Effector CD8-positive, alpha-beta T cell (primary cell): ENCODE results near the gene LANCL2.
A peak's percentile ranks its signal among the peaks of the same experiment; 100 is the strongest.

Experiments
- DNase-seq: peaks from one replicate; lab custom pipeline; 2025; lab: John Stamatoyannopoulos, UW

Gene LANCL2

DNA sequence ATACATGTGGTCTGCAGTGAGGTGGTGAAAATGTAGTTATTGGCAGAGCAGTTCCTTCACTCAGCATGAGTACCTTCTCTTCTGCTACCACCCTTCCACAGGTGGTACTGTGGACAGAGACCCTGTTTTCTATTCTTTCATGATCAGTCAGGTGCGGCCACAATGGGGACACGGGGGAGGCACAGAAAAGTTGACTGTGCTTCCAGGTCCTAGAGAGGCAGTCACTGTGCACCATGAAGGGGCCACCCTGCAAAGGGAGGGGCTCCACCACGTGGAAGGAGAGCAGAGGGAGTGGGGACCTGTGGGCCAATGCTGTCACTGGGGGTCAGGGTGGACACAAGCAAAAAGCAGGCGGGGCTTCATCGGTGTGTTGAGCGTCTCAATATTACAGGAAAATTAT, 3.6 kb upstream of the LANCL2 start:
- DNase-seq: no peak

GRCh38 chr7:55362927-55363326, 2.2 kb upstream of the LANCL2 start:
- no peak for DNase-seq

GRCh38 chr7:55363386-55364170, 1.6 kb upstream of the LANCL2 start:
- DNase-seq: no peak

GRCh38 chr7:55365675-55366460, 731 bp downstream of the LANCL2 start:
- DNase-seq: peak; percentile 92

DNA sequence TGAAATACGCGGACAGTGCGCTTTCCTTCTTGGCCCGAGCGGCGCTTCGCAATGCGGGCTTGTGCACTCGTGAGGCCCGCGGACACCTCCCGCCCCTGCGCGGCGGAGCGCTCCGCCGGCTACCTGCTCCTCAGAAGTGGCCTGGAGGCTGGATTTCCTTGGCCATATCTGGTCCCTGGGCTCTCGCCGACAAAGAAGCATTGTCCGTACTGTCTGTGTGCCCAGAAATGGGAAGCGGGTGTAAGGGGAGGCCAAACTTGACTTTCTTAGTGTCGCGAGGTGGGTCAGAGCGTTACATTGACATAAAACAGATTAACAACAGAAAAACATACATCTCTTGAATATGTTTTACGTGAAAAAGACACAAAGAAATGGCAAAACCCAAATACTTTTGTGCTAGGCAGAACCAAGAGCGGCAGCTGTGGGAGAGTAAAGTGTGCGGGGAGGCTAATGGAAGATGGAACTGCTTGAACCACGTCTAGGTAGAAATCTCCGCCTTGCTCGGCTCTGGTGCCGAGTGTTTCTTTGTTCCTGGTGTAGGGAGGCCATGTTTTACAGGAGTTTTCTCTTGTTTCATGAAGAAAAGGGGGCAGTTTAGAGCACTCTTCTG, 1.4 kb downstream of the LANCL2 start:
- DNase-seq: no peak

DNA sequence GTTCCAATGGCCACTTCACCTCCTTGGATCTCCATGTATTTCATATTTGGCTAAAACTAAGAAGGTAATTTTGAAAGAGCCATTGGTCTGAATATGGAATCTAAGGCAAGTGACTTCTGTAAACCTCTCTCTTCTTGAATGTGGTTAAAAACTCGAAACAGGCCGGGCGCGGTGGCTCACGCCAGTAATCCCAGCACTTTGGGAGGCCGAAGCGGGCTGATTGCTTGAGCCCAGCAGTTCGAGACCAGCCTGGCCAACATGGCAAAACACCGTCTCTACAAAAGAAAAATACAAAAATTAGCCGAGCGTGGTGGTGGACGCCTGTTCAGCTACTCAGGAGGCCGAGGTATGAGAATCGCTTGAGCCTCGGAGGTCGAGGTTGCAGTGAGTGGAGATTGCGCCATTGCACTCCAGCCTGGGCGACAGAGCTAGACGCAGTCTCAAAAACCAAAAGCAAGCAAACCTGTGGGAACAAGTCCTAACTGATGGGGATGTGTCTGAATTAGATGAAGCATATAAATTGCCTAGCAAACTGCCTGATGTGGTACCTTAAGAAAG, 2.2 kb downstream of the LANCL2 start:
- no peak for DNase-seq

GRCh38 chr7:55369427-55370400, 4.6 kb downstream of the LANCL2 start:
- no peak for DNase-seq

- DNase-seq: no peak
Observed at GRCh38 chr7:55374213-55374612, 9.1 kb downstream of the LANCL2 start.

DNA sequence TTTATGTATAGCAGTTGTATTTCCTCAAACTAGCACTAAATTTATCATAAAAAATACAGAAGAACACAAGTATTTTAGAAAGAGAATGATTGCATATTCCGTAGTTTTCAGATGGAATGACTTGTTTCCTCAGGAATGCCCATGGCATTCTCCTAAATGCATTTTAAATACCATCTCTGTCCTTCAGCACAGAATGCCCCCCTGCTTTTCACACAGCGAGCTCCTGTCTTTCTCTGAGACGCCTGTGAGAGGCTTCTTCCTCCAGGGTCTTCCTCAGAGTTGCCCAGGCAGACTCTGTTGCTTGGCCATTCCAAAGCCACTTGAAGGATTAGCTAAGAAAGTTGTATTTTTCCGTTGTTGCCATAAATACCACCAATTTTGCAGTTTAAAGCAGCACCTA, 10.1 kb downstream of the LANCL2 start:
- no peak for DNase-seq

GRCh38 chr7:55377162-55377817, 12.2 kb downstream of the LANCL2 start:
- DNase-seq: no peak

- DNase-seq: no peak
Observed at GRCh38 chr7:55379285-55379684, 14.1 kb downstream of the LANCL2 start.

- no peak for DNase-seq
Observed at GRCh38 chr7:55381189-55381588, 16.1 kb downstream of the LANCL2 start.

DNA sequence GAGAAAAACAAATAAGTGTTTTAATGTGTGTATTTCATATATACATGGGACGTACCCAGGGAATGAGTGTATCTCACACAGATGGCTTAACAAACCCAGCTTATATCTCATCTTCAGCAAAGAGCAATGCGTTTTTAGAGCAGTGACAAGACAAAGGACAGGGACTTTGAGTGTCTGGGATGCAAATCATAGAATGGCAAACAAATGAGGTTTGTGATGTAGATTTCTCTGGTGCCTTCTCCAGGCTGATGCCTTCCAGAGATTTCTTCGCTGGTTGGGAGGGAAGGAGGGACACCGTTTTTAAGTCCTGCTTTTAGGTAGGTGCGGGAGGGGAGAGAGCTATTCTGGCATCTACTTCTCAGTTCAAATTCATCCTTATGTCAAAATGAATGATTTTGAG, 16.6 kb downstream of the LANCL2 start:
- no peak for DNase-seq

DNA sequence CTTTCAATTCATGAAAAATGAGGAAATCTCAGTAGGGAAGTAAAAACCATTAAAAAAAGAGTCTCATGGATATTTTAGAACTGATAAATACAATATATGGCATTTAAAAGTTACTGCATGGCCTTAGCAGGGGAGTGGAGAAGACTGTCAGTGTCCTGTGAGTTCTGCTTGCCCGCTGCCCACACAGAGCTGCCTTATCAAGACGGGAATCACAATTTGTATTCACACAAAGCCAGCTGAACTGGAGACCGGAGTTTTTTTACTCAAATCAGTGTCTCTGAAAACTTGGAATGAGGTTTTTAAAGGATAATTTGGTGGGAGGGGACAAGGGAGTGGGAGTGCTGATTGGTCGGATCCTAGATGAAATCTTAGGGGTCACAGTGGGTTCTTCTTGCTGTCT, 17.1 kb downstream of the LANCL2 start:
- no peak for DNase-seq

GRCh38 chr7:55386541-55386940, 21.4 kb downstream of the LANCL2 start:
- no peak for DNase-seq

DNA sequence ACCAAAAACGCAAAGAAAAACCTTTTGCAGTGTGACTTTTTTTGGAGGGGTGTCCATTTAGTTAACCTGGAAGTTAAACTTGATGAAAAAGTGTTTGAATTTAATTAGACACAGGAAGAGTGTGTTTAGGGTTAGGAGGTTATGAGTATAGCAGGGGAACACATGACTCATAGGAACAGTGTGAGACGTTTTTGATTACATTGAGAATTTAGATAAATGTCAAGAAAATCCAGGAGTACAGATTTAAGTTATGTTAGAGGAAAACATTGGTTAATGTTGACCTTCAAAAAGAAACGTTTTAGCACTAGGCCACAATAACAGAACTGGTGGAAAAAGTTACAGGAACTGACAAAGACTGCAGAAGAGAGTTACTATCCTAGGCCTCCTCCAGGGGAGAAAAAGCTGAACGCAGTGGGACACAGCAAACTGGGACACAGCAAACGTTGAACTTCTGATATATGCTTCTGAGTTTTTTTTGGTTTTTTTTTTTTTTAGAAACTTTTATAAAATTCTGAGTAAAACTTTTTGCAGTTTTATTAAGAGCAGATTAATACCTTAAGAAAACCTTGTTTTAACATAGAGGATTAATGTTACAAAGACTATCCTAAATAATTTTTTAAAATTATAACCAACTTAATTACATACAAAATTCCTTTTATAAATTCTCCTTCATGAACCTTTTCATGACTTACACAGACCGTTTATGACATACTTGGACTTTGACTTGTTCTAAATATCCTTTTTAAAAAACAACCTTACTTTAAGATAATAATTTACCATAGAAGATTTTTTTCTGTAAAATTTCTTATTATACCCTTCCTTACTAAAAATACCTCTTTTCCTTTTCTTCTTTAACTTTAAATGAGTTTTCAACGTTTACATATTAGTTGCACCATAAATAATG, 22.2 kb downstream of the LANCL2 start:
- DNase-seq: no peak

DNA sequence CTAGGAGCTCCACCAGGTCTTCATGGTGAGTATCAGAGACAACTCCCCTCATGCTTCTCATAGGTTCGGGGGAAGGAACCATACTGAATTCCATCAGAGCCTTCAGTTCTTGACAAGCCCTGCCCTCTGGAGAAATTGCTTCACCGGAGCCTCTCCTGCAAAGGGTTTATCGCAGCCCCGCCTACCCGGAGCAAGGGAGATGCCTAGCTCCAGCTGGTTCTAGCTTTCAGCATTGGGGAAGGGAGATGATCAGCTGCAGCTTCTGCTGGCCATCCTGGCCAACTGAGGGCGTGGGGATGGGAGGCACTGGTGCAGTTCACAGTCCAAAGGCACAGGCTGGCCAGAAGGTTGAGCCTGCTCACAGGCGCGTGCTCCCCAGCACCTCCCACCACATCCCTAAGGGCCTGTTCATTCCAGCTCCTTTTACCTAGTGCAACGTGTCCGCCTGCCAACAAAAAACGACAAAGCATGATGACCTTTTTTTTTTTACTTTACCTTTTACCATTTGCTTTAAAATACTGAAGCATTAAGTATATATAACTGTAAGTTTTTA, 31.2 kb downstream of the LANCL2 start:
- no peak for DNase-seq

GRCh38 chr7:55397617-55398016, 32.5 kb downstream of the LANCL2 start:
- no peak for DNase-seq

- DNase-seq: no peak
Observed at GRCh38 chr7:55400191-55400590, 35.1 kb downstream of the LANCL2 start.
